ENCODE data around the gene FXR2. TPM values are rescaled to one million over a fixed set of nuclear protein-coding genes. Genes with fewer than 3 reads are reported as not detected.

FXR2 gene
- total RNA-seq, 1 experiment from 2014 or later = 49.7 TPM

DNA sequence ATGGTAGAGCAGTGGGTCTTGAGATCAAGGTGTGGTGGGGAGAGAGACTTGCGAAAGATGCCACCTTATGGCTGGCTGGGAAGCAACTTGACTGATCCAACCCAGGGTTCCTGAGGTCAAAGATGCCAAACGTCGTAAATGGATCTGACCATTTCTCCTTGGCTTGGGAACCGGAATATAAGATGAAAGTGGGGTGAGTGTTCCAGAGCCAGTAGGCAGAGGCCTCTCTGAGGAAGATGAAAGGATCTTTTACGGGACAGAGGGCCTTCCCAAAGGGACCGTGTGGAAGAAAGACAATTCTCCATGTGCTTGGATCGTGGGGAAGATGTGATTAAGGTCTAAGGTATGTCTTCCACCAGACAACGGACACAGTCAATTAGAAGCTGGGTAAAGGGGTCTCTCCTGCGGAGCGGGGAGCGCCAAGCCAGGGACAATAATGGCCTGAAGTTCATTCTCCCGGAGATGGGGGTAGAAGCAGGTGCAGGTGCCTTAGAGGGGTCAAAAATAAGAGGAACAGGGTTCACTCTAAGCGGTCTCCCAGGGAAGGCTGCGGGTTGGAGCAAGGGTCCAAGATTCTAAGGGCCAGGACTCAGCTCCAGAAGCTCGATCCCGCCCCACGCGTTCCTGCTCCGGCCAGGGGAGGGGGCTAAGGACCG, 800 bp downstream of the FXR2 start:
- DNase-seq (ENCODE audit: low read depth, low spot score) (no peak), ATAC-seq (no peak)
- no peaks in the 10 kb centered on the region for H3K9me3 ChIP-seq (ENCODE audit: control insufficient read depth in 1 of 2, insufficient read depth in 1 of 2, low read depth in 1 of 2, low read length in 2 of 2)
- TSS peak; percentile 51 for BruUV-seq (replicated peaks)
- H3K9me2 ChIP-seq (ENCODE audit: insufficient read depth) = no peaks in the 10 kb centered on the region
- peaks cover 12 to 22% of the 10 kb centered on the region in 2 experiments for H3K4me1 ChIP-seq (ENCODE audit: control insufficient read depth in 1 of 2, insufficient read depth in 2 of 2, low read length in 2 of 2)
- peak overlapping the region; percentile 96 for H3K27ac ChIP-seq (ENCODE audit: low read depth, low read length)
- TF ChIP-seq, protein P1, sequence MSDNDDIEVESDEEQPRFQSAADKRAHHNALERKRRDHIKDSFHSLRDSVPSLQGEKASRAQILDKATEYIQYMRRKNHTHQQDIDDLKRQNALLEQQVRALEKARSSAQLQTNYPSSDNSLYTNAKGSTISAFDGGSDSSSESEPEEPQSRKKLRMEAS (IDR thresholded peaks at IDR 0.05) = peak; percentile 39; the same call in 1 of the 2 replicates
- no peak for TF ChIP-seq ELF1 (IDR thresholded peaks at IDR 0.05; ENCODE audit: borderline replicate concordance, low read depth)
- TF ChIP-seq, protein P2, sequence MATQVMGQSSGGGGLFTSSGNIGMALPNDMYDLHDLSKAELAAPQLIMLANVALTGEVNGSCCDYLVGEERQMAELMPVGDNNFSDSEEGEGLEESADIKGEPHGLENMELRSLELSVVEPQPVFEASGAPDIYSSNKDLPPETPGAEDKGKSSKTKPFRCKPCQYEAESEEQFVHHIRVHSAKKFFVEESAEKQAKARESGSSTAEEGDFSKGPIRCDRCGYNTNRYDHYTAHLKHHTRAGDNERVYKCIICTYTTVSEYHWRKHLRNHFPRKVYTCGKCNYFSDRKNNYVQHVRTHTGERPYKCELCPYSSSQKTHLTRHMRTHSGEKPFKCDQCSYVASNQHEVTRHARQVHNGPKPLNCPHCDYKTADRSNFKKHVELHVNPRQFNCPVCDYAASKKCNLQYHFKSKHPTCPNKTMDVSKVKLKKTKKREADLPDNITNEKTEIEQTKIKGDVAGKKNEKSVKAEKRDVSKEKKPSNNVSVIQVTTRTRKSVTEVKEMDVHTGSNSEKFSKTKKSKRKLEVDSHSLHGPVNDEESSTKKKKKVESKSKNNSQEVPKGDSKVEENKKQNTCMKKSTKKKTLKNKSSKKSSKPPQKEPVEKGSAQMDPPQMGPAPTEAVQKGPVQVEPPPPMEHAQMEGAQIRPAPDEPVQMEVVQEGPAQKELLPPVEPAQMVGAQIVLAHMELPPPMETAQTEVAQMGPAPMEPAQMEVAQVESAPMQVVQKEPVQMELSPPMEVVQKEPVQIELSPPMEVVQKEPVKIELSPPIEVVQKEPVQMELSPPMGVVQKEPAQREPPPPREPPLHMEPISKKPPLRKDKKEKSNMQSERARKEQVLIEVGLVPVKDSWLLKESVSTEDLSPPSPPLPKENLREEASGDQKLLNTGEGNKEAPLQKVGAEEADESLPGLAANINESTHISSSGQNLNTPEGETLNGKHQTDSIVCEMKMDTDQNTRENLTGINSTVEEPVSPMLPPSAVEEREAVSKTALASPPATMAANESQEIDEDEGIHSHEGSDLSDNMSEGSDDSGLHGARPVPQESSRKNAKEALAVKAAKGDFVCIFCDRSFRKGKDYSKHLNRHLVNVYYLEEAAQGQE (IDR thresholded peaks at IDR 0.05; ENCODE audit: low read depth) = no peak
- TF ChIP-seq ZFX (IDR thresholded peaks at IDR 0.05) = no peak
- no peak for TF ChIP-seq CEBPB (IDR thresholded peaks at IDR 0.05; ENCODE audit: low read depth)
- no peaks in the 10 kb centered on the region for H3K27me3 ChIP-seq (ENCODE audit: insufficient read depth, low read length)
- H4K20me1 ChIP-seq (ENCODE audit: insufficient read depth) = 0 out of 2 replicates have a peak, but pooled peaks cover 3% of the 10 kb centered on the region
- H2AFZ ChIP-seq (ENCODE audit: low read depth, low read length, poor library complexity, severe bottlenecking) = no peak overlapping the region
- RAD21 ChIA-PET (ENCODE audit: low non-redundant PET in 1 of 2, low total read pairs in 2 of 2, uncharacterized antibody in 2 of 2, unreplicated experiment in 2 of 2) = no interaction called here
- H3K79me2 ChIP-seq (ENCODE audit: insufficient read depth, low read length) = peaks cover 52% of the 10 kb centered on the region
- H3K36me3 ChIP-seq (ENCODE audit: control insufficient read depth in 1 of 2, insufficient read depth in 2 of 2, low read length in 2 of 2) = peaks cover 7 to 17% of the 10 kb centered on the region in 2 experiments
- peak overlapping the region; percentile 86 for H3K4me2 ChIP-seq (ENCODE audit: low read length)
- intact Hi-C loops (cut with micrococcal nuclease) = loop anchor here (2.0 kb wide), 1 partner anchor 73 kb away; the partner anchor contains the start of gene TP53
- POLR2A ChIA-PET = interaction anchor here (2.3 to 2.5 kb wide), 2 partner anchors 14 to 74 kb away, joined by 15 to 27 read pairs; partner anchors contain the start of genes SAT2, TP53 and WRAP53
- CTCF ChIA-PET = interaction anchor here (0.8 to 2.1 kb wide), 3 partner anchors 13 to 74 kb away, joined by 4 to 16 read pairs (median 8); partner anchors contain the start of genes SAT2, TP53 and WRAP53
- peak overlapping the region; percentile 64 to 87 for H3K4me3 ChIP-seq (replicated peaks in 1 of 2; ENCODE audit: low read depth in 1 of 2, low read length in 2 of 2)
- H3K9ac ChIP-seq (ENCODE audit: low read length) = peak overlapping the region; percentile 75
